ENCODE results near the gene C9orf85. TPM values are rescaled to one million over a fixed set of nuclear protein-coding genes. Genes with fewer than 3 reads are reported as not detected.

The C9orf85 gene
- total RNA-seq, 8 experiments from 2014 or later = 11.2 to 24.9 (median 15.6) TPM

- Histone ChIP-seq H3K4me1 (replicated peaks in 1 of 2) (peaks cover 10 to 13% of the 10 kb centered on the region in 2 donors), H3K27ac (peak overlapping the region; percentile 16 to 82), H3K4me3 (peak overlapping the region; percentile 53 to 71 (median 65))
- in situ Hi-C loops (cut with MboI; ENCODE audit: low pct_unique_long_range_greater_than_20kb in 2 of 9, low sequenced_read_pairs in 9 of 9, unreplicated experiment in 9 of 9) = no loop called here
- WGBS, 10 experiments = 0 to 6% (median 0%) methylated on average over 1 to 9 of the region's 9 CpGs; no CpG with 5 or more reads in 2 of the 10 experiments
- ATAC-seq (replicated peaks in 6 of 8) = no peak
Measured at GRCh38 chr9:71911908-71912335, 483 bp downstream of the C9orf85 start.

GRCh38 chr9:71915495-71915894, 4.1 kb downstream of the C9orf85 start:
- in situ Hi-C loops (cut with MboI; ENCODE audit: low pct_unique_long_range_greater_than_20kb in 2 of 9, low sequenced_read_pairs in 9 of 9, unreplicated experiment in 9 of 9) = no loop called here
- no peak for ATAC-seq (replicated peaks in 6 of 8)
- no peak overlapping the region for H3K4me3 ChIP-seq
- peaks cover 0 to 5% of the 10 kb centered on the region in 2 donors for H3K4me1 ChIP-seq (replicated peaks in 1 of 2)
- H3K27ac ChIP-seq = no peak overlapping the region

GRCh38 chr9:71916834-71917534, 5.5 kb downstream of the C9orf85 start:
- in situ Hi-C loops (cut with MboI; ENCODE audit: low pct_unique_long_range_greater_than_20kb in 2 of 9, low sequenced_read_pairs in 9 of 9, unreplicated experiment in 9 of 9) = no loop called here
- ATAC-seq (replicated peaks in 6 of 8) = peak in 2 of 8 experiments; percentile 74 to 97
- peaks cover 0 to 5% of the 10 kb centered on the region in 2 donors for H3K4me1 ChIP-seq (replicated peaks in 1 of 2)

GRCh38 chr9:71918419-71918818, 7.0 kb downstream of the C9orf85 start:
- in situ Hi-C loops (cut with MboI; ENCODE audit: low pct_unique_long_range_greater_than_20kb in 2 of 9, low sequenced_read_pairs in 9 of 9, unreplicated experiment in 9 of 9) = no loop called here
- H3K27ac ChIP-seq = no peak overlapping the region
- WGBS, 10 experiments = 80 to 100% (median 100%) methylated on average over 1 to 4 of the region's 5 CpGs; no CpG with 5 or more reads in 3 of the 10 experiments
- H3K4me3 ChIP-seq = no peak overlapping the region
- ATAC-seq (replicated peaks in 6 of 8) = no peak
- H3K4me1 ChIP-seq (replicated peaks in 1 of 2) = no peaks in the 10 kb centered on the region

More at GRCh38 chr9:71916834-71917534, 5.5 kb downstream of the C9orf85 start:
- Histone ChIP-seq H3K4me3 (no peak overlapping the region), H3K27ac (no peak overlapping the region)

GRCh38 chr9:71920456-71921189, 9.2 kb downstream of the C9orf85 start:
- H3K4me3 ChIP-seq = no peak overlapping the region
- in situ Hi-C loops (cut with MboI; ENCODE audit: low pct_unique_long_range_greater_than_20kb in 2 of 9, low sequenced_read_pairs in 9 of 9, unreplicated experiment in 9 of 9) = no loop called here
- no peak for ATAC-seq (replicated peaks in 6 of 8)
- 17 to 100% (median 60%) methylated on average over 1 of the region's 1 CpG; no CpG with 5 or more reads in 1 of the 10 experiments for WGBS, 10 experiments
- no peaks in the 10 kb centered on the region for H3K4me1 ChIP-seq (replicated peaks in 1 of 2)
- H3K27ac ChIP-seq = no peak overlapping the region

- Histone ChIP-seq H3K4me3 (no peak overlapping the region), H3K4me1 (replicated peaks in 1 of 2) (no peaks in the 10 kb centered on the region), H3K27ac (no peak overlapping the region)
- in situ Hi-C loops (cut with MboI; ENCODE audit: low pct_unique_long_range_greater_than_20kb in 2 of 9, low sequenced_read_pairs in 9 of 9, unreplicated experiment in 9 of 9) = no loop called here
- ATAC-seq (replicated peaks in 6 of 8) = no peak
Measured at GRCh38 chr9:71921190-71921814, 9.9 kb downstream of the C9orf85 start.

GRCh38 chr9:71924576-71924975, 13.1 kb downstream of the C9orf85 start:
- in situ Hi-C loops (cut with MboI; ENCODE audit: low pct_unique_long_range_greater_than_20kb in 2 of 9, low sequenced_read_pairs in 9 of 9, unreplicated experiment in 9 of 9) = no loop called here
- no peak overlapping the region for H3K27ac ChIP-seq
- no peaks in the 10 kb centered on the region for H3K4me1 ChIP-seq (replicated peaks in 1 of 2)
- no peak for ATAC-seq (replicated peaks in 6 of 8)
- H3K4me3 ChIP-seq = no peak overlapping the region

GRCh38 chr9:71925834-71926233, 14.4 kb downstream of the C9orf85 start:
- no peak for ATAC-seq (replicated peaks in 6 of 8)
- H3K27ac ChIP-seq = no peak overlapping the region
- H3K4me1 ChIP-seq (replicated peaks in 1 of 2) = no peaks in the 10 kb centered on the region
- H3K4me3 ChIP-seq = no peak overlapping the region
- in situ Hi-C loops (cut with MboI; ENCODE audit: low pct_unique_long_range_greater_than_20kb in 2 of 9, low sequenced_read_pairs in 9 of 9, unreplicated experiment in 9 of 9) = no loop called here

- ATAC-seq (replicated peaks in 6 of 8) = no peak
- Histone ChIP-seq H3K4me3 (no peak overlapping the region), H3K27ac (no peak overlapping the region), H3K4me1 (replicated peaks in 1 of 2) (no peaks in the 10 kb centered on the region)
- 89 to 100% (median 100%) methylated on average over 1 of the region's 1 CpG; no CpG with 5 or more reads in 3 of the 10 experiments for WGBS, 10 experiments
- in situ Hi-C loops (cut with MboI; ENCODE audit: low pct_unique_long_range_greater_than_20kb in 2 of 9, low sequenced_read_pairs in 9 of 9, unreplicated experiment in 9 of 9) = no loop called here
Measured at GRCh38 chr9:71928376-71928775, 16.9 kb downstream of the C9orf85 start.

GRCh38 chr9:71928806-71929205, 17.4 kb downstream of the C9orf85 start:
- in situ Hi-C loops (cut with MboI; ENCODE audit: low pct_unique_long_range_greater_than_20kb in 2 of 9, low sequenced_read_pairs in 9 of 9, unreplicated experiment in 9 of 9) = no loop called here
- H3K4me1 ChIP-seq (replicated peaks in 1 of 2) = no peaks in the 10 kb centered on the region
- H3K4me3 ChIP-seq = no peak overlapping the region
- no peak for ATAC-seq (replicated peaks in 6 of 8)
- WGBS, 10 experiments = 55 to 100% (median 94%) methylated on average over 2 of the region's 2 CpGs; no CpG with 5 or more reads in 1 of the 10 experiments
- H3K27ac ChIP-seq = no peak overlapping the region

- peak in 1 of 8 experiments; percentile 41 for ATAC-seq (replicated peaks in 6 of 8)
- WGBS, 10 experiments = 27 to 100% (median 94%) methylated on average over 2 of the region's 2 CpGs; no CpG with 5 or more reads in 1 of the 10 experiments
- H3K4me3 ChIP-seq = no peak overlapping the region
- no peak overlapping the region for H3K27ac ChIP-seq
- H3K4me1 ChIP-seq (replicated peaks in 1 of 2) = no peaks in the 10 kb centered on the region
- in situ Hi-C loops (cut with MboI; ENCODE audit: low pct_unique_long_range_greater_than_20kb in 2 of 9, low sequenced_read_pairs in 9 of 9, unreplicated experiment in 9 of 9) = no loop called here
Measured at GRCh38 chr9:71929223-71929622, 17.8 kb downstream of the C9orf85 start.

- WGBS, 10 experiments = 0 to 100% (median 54%) methylated on average over 2 of the region's 2 CpGs; no CpG with 5 or more reads in 2 of the 10 experiments
- no peak overlapping the region for H3K4me3 ChIP-seq
- no peaks in the 10 kb centered on the region for H3K4me1 ChIP-seq (replicated peaks in 1 of 2)
- in situ Hi-C loops (cut with MboI; ENCODE audit: low pct_unique_long_range_greater_than_20kb in 2 of 9, low sequenced_read_pairs in 9 of 9, unreplicated experiment in 9 of 9) = no loop called here
- H3K27ac ChIP-seq = no peak overlapping the region
- peak in 1 of 8 experiments; percentile 64 for ATAC-seq (replicated peaks in 6 of 8)
Measured at GRCh38 chr9:71929791-71930440, 18.5 kb downstream of the C9orf85 start.

- 90 to 100% (median 100%) methylated on average over 1 to 2 of the region's 2 CpGs; no CpG with 5 or more reads in 1 of the 10 experiments for WGBS, 10 experiments
- ATAC-seq (replicated peaks in 6 of 8) = no peak
- no peaks in the 10 kb centered on the region for H3K4me1 ChIP-seq (replicated peaks in 1 of 2)
- in situ Hi-C loops (cut with MboI; ENCODE audit: low pct_unique_long_range_greater_than_20kb in 2 of 9, low sequenced_read_pairs in 9 of 9, unreplicated experiment in 9 of 9) = no loop called here
- no peak overlapping the region for H3K4me3 ChIP-seq
- no peak overlapping the region for H3K27ac ChIP-seq
Measured at GRCh38 chr9:71931166-71931565, 19.7 kb downstream of the C9orf85 start.

All from motor neuron (in vitro differentiated cells).